ENCODE measurements around the gene SORL1.

SORL1 gene

GRCh38 chr11:121513807-121514206 is 61.7 kb downstream of the SORL1 start:
- Histone ChIP-seq H3K27ac (ENCODE audit: low read length) (no peak overlapping the region), H3K9me3 (ENCODE audit: insufficient read depth, low read length, severe bottlenecking) (no peaks in the 10 kb centered on the region), H3K4me3 (ENCODE audit: low read depth in 1 of 2, low read length in 2 of 2) (no peak overlapping the region), H3K4me2 (ENCODE audit: insufficient read depth, low read length) (no peak overlapping the region), H3K27me3 (ENCODE audit: insufficient read depth, low read length, poor library complexity) (no peaks in the 10 kb centered on the region), H3K4me1 (ENCODE audit: insufficient read depth, low read length) (no peaks in the 10 kb centered on the region), H3K36me3 (ENCODE audit: insufficient read depth, low read length) (peaks cover 61% of the 10 kb centered on the region), H4K20me1 (ENCODE audit: insufficient read depth, low read length) (no peaks in the 10 kb centered on the region), H3K9ac (ENCODE audit: low read depth, low read length) (no peak overlapping the region), H2AFZ (ENCODE audit: low read depth, low read length) (no peak overlapping the region), H3K79me2 (ENCODE audit: insufficient read depth, low read length) (no peaks in the 10 kb centered on the region)
- DNase-seq: no peak
- no peak for ATAC-seq (ENCODE audit: insufficient read depth, low read depth)
- TF ChIP-seq, protein P1, sequence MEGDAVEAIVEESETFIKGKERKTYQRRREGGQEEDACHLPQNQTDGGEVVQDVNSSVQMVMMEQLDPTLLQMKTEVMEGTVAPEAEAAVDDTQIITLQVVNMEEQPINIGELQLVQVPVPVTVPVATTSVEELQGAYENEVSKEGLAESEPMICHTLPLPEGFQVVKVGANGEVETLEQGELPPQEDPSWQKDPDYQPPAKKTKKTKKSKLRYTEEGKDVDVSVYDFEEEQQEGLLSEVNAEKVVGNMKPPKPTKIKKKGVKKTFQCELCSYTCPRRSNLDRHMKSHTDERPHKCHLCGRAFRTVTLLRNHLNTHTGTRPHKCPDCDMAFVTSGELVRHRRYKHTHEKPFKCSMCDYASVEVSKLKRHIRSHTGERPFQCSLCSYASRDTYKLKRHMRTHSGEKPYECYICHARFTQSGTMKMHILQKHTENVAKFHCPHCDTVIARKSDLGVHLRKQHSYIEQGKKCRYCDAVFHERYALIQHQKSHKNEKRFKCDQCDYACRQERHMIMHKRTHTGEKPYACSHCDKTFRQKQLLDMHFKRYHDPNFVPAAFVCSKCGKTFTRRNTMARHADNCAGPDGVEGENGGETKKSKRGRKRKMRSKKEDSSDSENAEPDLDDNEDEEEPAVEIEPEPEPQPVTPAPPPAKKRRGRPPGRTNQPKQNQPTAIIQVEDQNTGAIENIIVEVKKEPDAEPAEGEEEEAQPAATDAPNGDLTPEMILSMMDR (IDR thresholded peaks at IDR 0.05; ENCODE audit: borderline replicate concordance, extremely low read depth, low read length, poor library complexity, severe bottlenecking): no peak
- no peak for TF ChIP-seq EZH2 (IDR thresholded peaks at IDR 0.05; ENCODE audit: borderline replicate concordance, low read depth, low read length, severe bottlenecking)

DNA sequence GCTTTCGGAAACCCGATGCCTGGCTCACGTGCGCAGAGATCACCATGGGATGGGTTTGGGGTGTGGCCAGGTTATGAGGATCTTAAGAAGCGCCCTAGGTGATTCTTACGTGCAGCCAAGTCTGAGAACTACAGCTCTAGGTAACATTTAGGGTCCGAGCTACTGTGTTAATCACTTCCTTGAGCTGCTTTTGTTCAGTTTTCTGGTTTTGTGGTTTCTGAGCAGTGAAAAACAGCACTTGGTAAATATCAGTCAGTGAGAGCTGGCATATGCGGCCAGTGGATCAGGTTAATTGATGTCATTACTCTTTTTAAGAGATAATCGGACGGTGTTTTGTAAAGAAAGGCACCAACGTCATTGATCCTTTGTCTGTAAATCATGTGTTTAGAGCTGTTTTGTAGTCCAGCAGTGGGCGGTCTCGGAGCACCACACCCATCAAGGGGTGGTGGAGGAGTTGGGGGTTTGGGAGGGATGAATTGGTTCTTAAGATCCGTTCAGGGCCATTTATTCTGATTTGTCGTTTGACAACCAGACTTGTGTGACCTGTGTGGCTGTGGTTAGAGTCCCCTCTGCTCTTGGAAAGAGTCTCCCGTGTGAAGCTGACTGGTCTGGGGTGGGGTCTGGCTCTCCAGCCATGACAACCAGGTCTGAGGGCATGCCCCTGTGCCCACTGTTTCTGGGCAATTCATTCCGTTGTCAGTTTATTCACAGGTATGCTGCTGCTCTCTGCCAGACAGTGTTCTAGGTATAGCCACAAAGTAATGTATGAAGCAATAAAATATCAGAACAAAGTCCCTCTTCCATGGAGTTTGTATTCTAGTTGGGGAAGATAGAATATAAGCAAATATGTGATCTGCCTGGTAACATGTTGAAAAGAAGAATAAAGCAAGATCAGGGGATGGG is 62.6 kb downstream of the SORL1 start:
- no peaks in the 10 kb centered on the region for H3K79me2 ChIP-seq (ENCODE audit: insufficient read depth, low read length)
- no peak for DNase-seq
- peaks cover 61% of the 10 kb centered on the region for H3K36me3 ChIP-seq (ENCODE audit: insufficient read depth, low read length)
- H3K27me3 ChIP-seq (ENCODE audit: insufficient read depth, low read length, poor library complexity): no peaks in the 10 kb centered on the region
- no peak for TF ChIP-seq EZH2 (IDR thresholded peaks at IDR 0.05; ENCODE audit: borderline replicate concordance, low read depth, low read length, severe bottlenecking)
- TF ChIP-seq, protein P1 (IDR thresholded peaks at IDR 0.05; ENCODE audit: borderline replicate concordance, extremely low read depth, low read length, poor library complexity, severe bottlenecking): no peak
- H3K4me1 ChIP-seq (ENCODE audit: insufficient read depth, low read length): no peaks in the 10 kb centered on the region
- H3K9me3 ChIP-seq (ENCODE audit: insufficient read depth, low read length, severe bottlenecking): no peaks in the 10 kb centered on the region
- H4K20me1 ChIP-seq (ENCODE audit: insufficient read depth, low read length): no peaks in the 10 kb centered on the region
- H3K4me2 ChIP-seq (ENCODE audit: insufficient read depth, low read length): no peak overlapping the region
- H3K4me3 ChIP-seq (ENCODE audit: low read depth in 1 of 2, low read length in 2 of 2): no peak overlapping the region
- H3K27ac ChIP-seq (ENCODE audit: low read length): 0 out of 2 replicates have a peak overlapping the region, but pooled peaks have one; percentile 14
- no peak overlapping the region for H2AFZ ChIP-seq (ENCODE audit: low read depth, low read length)
- H3K9ac ChIP-seq (ENCODE audit: low read depth, low read length): no peak overlapping the region
- ATAC-seq (ENCODE audit: insufficient read depth, low read depth): no peak

GRCh38 chr11:121515335-121515671 is 63.2 kb downstream of the SORL1 start:
- H3K27ac ChIP-seq (ENCODE audit: low read length): no peak overlapping the region
- no peak overlapping the region for H2AFZ ChIP-seq (ENCODE audit: low read depth, low read length)
- ATAC-seq (ENCODE audit: insufficient read depth, low read depth) (no peak), DNase-seq (no peak)
- H3K9ac ChIP-seq (ENCODE audit: low read depth, low read length): no peak overlapping the region
- no peak overlapping the region for H3K4me3 ChIP-seq (ENCODE audit: low read depth in 1 of 2, low read length in 2 of 2)
- no peaks in the 10 kb centered on the region for H3K27me3 ChIP-seq (ENCODE audit: insufficient read depth, low read length, poor library complexity)
- H3K79me2 ChIP-seq (ENCODE audit: insufficient read depth, low read length): no peaks in the 10 kb centered on the region
- H3K36me3 ChIP-seq (ENCODE audit: insufficient read depth, low read length): peaks cover 58% of the 10 kb centered on the region
- no peaks in the 10 kb centered on the region for H4K20me1 ChIP-seq (ENCODE audit: insufficient read depth, low read length)
- H3K9me3 ChIP-seq (ENCODE audit: insufficient read depth, low read length, severe bottlenecking): no peaks in the 10 kb centered on the region
- TF ChIP-seq, protein P1 (IDR thresholded peaks at IDR 0.05; ENCODE audit: borderline replicate concordance, extremely low read depth, low read length, poor library complexity, severe bottlenecking): no peak
- TF ChIP-seq EZH2 (IDR thresholded peaks at IDR 0.05; ENCODE audit: borderline replicate concordance, low read depth, low read length, severe bottlenecking): no peak
- no peaks in the 10 kb centered on the region for H3K4me1 ChIP-seq (ENCODE audit: insufficient read depth, low read length)
- H3K4me2 ChIP-seq (ENCODE audit: insufficient read depth, low read length): no peak overlapping the region
